Peyer's patch (tissue), 4 donors: ENCODE results near the gene FMN1. TPM values are rescaled to one million over a fixed set of nuclear protein-coding genes. Genes with fewer than 3 reads are reported as not detected.

ENCODE experiments used
- DNase-seq, 3 donors: peaks; one replicate each; pipeline ENCODE4 v3.0.0-alpha.2; 2017 to 2019
- H3K27ac ChIP-seq, 4 donors: fragments of 200-600 bp; sonication (generic); one replicate each; pipeline ENCODE4 v1.5.1; 2016 to 2019
- H3K27me3 ChIP-seq, 2 donors: fragments of 200-600 bp; sonication (generic); one replicate each; pipeline ENCODE4 v1.5.1; 2019
- H3K36me3 ChIP-seq, 3 donors: fragments of 200-600 bp; sonication (generic); one replicate each; pipeline ENCODE4 v1.5.1; 2016 to 2019
- H3K4me1 ChIP-seq, 4 donors: fragments of 200-600 bp; sonication (generic); one replicate each; pipeline ENCODE4 v1.5.1; 2016 to 2019
- H3K4me3 ChIP-seq, 4 donors: fragments of 200-600 bp; sonication (generic); 1 replicate in 3 of 4; 2 replicates in 1 of 4; pipeline ENCODE4 v1.5.1; 2016 to 2019; ENCODE audit warnings: mild to moderate bottlenecking in 1 of 4
- H3K9me3 ChIP-seq, 4 donors: fragments of 200-600 bp; sonication (generic); one replicate each; pipeline ENCODE4 v1.5.1; 2016 to 2019; ENCODE audit warnings: mild to moderate bottlenecking in 1 of 4
- POLR2A ChIP-seq, 2 donors: fragments of 450-650 bp; IDR thresholded peaks; one replicate each; pipeline ENCODE4 v1.5.1; 2017; ENCODE audit warnings: antibody characterized with exemption in 2 of 2, mild to moderate bottlenecking in 2 of 2, moderate library complexity in 2 of 2
- total RNA-seq, 4 donors: library from RNA; depleted of rRNA; stranded (reverse); fragments of >200 nt; gene quantifications; one replicate each; pipeline ENCODE4 v1.1.0, GENCODE V29; 2016
- TF ChIP-seq, protein P1 (sequence below), 6 experiments: fragments of 450-650 bp in 4 of 6; fragments of 200-600 bp in 2 of 6; sonication (generic) in 1 of 6; IDR thresholded peaks; one replicate each; pipeline ENCODE4 v1.5.1; 2017 to 2019; ENCODE audit warnings: antibody characterized with exemption in 6 of 6, mild to moderate bottlenecking in 3 of 6, moderate library complexity in 1 of 6

FMN1 gene
- total RNA-seq, 4 donors from 2014 or later = 15.4 to 57.8 (median 29.1) TPM

DNA sequence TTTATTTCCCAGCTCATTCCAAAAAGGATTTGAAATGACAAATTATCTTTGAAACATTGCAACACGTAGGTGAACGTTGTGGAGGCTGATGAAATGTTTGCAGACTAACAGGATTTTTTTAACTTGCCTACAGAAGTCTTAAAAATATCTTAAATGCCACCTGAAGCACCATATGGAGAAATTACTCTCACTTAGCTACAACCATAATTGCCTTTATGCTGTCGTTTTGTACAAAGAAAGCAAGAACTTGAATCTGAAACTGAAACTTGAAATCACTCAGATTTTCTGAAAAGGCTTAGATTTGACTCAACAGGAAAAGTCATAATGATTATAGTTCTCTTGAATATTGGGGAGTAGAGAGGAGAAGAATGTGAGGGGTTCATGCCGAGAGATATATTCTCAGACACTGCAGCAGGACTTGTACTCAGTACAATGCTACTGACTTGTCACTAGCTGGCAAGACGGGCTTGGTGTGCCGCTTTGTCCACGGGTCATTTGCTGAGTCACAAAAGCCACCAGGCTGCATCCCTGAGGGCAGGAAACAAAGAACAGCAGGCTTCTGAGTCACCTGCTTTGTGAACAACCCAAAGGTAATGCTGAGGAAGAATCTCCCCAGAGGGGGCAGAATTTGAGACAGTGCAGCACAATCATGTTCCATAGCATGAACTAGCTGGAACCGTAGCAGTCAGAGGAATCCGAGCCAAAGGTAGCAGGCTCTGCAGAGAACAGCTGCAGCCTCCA lies 7.1 kb upstream of the FMN1 start:
- Histone ChIP-seq H3K9me3 (no peaks in the 10 kb centered on the region), H3K36me3 (no peaks in the 10 kb centered on the region), H3K4me1 (peaks cover 0 to 12% (median 2%) of the 10 kb centered on the region in 4 donors), H3K27me3 (no peaks in the 10 kb centered on the region), H3K4me3 (peak overlapping the region in 2 of 4 donors; percentile 13 to 37), H3K27ac (peak overlapping the region in 1 of 4 donors; percentile 29)
- no peak for TF ChIP-seq POLR2A (IDR thresholded peaks at IDR 0.05)
- TF ChIP-seq, protein P1, sequence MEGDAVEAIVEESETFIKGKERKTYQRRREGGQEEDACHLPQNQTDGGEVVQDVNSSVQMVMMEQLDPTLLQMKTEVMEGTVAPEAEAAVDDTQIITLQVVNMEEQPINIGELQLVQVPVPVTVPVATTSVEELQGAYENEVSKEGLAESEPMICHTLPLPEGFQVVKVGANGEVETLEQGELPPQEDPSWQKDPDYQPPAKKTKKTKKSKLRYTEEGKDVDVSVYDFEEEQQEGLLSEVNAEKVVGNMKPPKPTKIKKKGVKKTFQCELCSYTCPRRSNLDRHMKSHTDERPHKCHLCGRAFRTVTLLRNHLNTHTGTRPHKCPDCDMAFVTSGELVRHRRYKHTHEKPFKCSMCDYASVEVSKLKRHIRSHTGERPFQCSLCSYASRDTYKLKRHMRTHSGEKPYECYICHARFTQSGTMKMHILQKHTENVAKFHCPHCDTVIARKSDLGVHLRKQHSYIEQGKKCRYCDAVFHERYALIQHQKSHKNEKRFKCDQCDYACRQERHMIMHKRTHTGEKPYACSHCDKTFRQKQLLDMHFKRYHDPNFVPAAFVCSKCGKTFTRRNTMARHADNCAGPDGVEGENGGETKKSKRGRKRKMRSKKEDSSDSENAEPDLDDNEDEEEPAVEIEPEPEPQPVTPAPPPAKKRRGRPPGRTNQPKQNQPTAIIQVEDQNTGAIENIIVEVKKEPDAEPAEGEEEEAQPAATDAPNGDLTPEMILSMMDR (IDR thresholded peaks at IDR 0.05) = peak in 3 of 6 experiments; percentile 19 to 40 (median 36)
- peak; percentile 22 to 82 (median 69) for DNase-seq

DNA sequence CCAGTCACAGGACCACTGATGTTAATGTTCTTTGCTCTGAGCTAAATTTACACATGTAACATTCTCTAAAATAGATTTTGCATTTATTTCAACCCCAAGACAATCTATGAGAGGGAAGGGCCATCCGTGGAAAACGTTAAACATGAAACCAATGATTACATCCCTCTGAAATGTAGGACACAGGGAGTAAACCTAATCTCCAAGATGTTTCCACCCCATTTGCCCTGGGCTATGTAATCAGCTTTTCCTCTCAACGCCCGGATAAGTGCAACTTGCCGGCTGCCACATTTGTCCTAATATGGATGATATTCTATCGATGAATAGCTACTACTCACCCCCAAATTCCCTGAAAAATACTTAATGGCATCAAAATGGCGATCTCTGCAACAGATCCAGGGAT lies 6.4 kb upstream of the FMN1 start:
- TF ChIP-seq, protein P1 (IDR thresholded peaks at IDR 0.05) = no peak
- TF ChIP-seq POLR2A (IDR thresholded peaks at IDR 0.05) = no peak
- no peak for DNase-seq
- no peaks in the 10 kb centered on the region for H3K36me3 ChIP-seq

DNA sequence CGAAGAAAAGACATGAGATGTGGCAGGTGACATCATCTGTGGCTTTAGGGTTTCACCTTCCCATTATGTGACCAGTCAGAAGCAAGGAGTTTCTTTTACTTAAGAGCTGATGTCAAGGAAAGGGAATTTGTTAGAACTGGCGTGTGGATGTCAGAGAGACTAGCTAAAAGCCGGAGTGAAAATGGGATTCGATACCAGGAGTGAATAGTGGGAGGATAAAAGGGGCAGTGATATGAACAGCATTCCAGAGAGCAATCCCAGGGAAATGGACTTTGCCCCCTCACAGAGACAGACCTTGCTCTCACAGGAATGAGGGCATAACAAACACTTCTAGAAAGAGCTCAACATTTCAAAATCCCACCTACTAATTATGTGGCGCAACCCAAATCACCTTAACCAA lies 5.9 kb upstream of the FMN1 start:
- TF ChIP-seq, protein P1 (IDR thresholded peaks at IDR 0.05) = no peak
- TF ChIP-seq POLR2A (IDR thresholded peaks at IDR 0.05) = no peak
- DNase-seq = peak in 1 of 3 donors; percentile 62
- no peaks in the 10 kb centered on the region for H3K27me3 ChIP-seq
- H3K4me3 ChIP-seq = no peak overlapping the region
- no peaks in the 10 kb centered on the region for H3K9me3 ChIP-seq
- H3K36me3 ChIP-seq = no peaks in the 10 kb centered on the region
- H3K27ac ChIP-seq = no peak overlapping the region
- peaks cover 0 to 14% (median 2%) of the 10 kb centered on the region in 4 donors for H3K4me1 ChIP-seq

More for the DNA sequence above, 6.4 kb upstream of the FMN1 start:
- H3K27ac ChIP-seq = no peak overlapping the region
- H3K4me3 ChIP-seq = no peak overlapping the region
- H3K27me3 ChIP-seq = no peaks in the 10 kb centered on the region
- no peaks in the 10 kb centered on the region for H3K9me3 ChIP-seq
- H3K4me1 ChIP-seq = peaks cover 0 to 12% (median 2%) of the 10 kb centered on the region in 4 donors

DNA sequence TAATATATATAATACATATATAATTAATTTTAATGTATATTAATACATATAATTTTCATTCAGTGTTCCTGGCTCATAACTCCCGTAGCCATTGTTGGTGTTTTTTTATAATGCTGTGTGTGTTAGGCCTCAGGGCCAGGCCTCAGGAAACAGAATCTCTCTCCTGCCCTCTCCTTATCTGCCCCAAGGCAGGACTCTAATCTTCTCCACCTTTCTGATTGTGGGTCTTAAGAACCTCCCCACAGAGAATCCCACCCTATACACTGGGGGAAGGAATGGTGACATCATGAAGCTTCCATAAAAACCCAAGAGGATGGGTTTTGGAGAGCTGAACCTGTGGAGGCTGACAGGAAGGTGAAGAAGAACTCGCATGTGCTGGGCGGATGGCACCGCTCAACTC lies 4.0 kb upstream of the FMN1 start:
- DNase-seq = no peak
- Histone ChIP-seq H3K27me3 (no peaks in the 10 kb centered on the region), H3K27ac (no peak overlapping the region), H3K4me3 (no peak overlapping the region), H3K36me3 (no peaks in the 10 kb centered on the region), H3K4me1 (peaks cover 0 to 21% (median 2%) of the 10 kb centered on the region in 4 donors), H3K9me3 (no peaks in the 10 kb centered on the region)
- TF ChIP-seq, protein P1 (IDR thresholded peaks at IDR 0.05) = no peak
- no peak for TF ChIP-seq POLR2A (IDR thresholded peaks at IDR 0.05)

DNA sequence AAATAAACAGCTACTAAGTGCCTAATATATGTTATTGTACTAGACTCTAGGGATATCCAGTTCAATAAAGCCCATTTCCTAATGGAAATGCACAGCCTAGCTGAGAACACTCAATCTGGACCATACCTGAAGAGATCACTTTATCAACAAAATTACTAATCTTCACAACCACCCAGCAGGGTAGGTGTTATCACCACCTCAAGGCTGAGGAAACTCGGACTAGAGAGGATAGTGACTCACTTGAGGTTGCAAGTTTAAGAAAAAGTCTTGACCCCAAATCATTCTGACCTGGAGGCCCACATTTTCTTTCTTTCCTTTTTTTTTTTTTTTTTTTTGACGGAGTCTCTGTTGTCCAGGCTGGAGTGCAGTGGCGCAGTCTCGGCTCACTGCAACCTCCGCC lies 3.1 kb upstream of the FMN1 start:
- Histone ChIP-seq H3K27me3 (no peaks in the 10 kb centered on the region), H3K27ac (no peak overlapping the region), H3K36me3 (no peaks in the 10 kb centered on the region), H3K4me3 (no peak overlapping the region), H3K4me1 (peaks cover 0 to 21% (median 2%) of the 10 kb centered on the region in 4 donors), H3K9me3 (no peaks in the 10 kb centered on the region)
- DNase-seq = no peak
- no peak for TF ChIP-seq POLR2A (IDR thresholded peaks at IDR 0.05)
- TF ChIP-seq, protein P1 (IDR thresholded peaks at IDR 0.05) = no peak
